CD1c-positive myeloid dendritic cell (primary cell): ENCODE results near the gene METTL25.

Source experiments
- DNase-seq: peaks from one replicate; pipeline ENCODE4 v3.0.0-alpha.2; 2016; ENCODE audit errors: extremely low spot score

METTL25 gene

GRCh38 chr12:82468563-82468962, 110.2 kb downstream of the METTL25 start:
- no peak for DNase-seq

GRCh38 chr12:82470906-82471512, 112.7 kb downstream of the METTL25 start:
- DNase-seq: no peak

GRCh38 chr12:82473111-82473754, 114.9 kb downstream of the METTL25 start:
- no peak for DNase-seq

GRCh38 chr12:82474181-82474797, 116.0 kb downstream of the METTL25 start:
- no peak for DNase-seq

- no peak for DNase-seq
Observed at GRCh38 chr12:82474798-82475184, 116.5 kb downstream of the METTL25 start.

GRCh38 chr12:82475211-82475610, 116.9 kb downstream of the METTL25 start:
- DNase-seq: no peak

- DNase-seq: no peak
Observed at GRCh38 chr12:82476511-82476910, 118.2 kb downstream of the METTL25 start.

GRCh38 chr12:82479511-82479910, 121.2 kb downstream of the METTL25 start:
- DNase-seq: no peak

GRCh38 chr12:82480606-82481005, 122.3 kb downstream of the METTL25 start:
- no peak for DNase-seq

GRCh38 chr12:82481954-82482353, 123.6 kb downstream of the METTL25 start:
- DNase-seq: no peak

- no peak for DNase-seq
Observed at GRCh38 chr12:82486524-82487235, 128.4 kb downstream of the METTL25 start.

GRCh38 chr12:82504409-82504808, 146.1 kb downstream of the METTL25 start:
- no peak for DNase-seq

- no peak for DNase-seq
Observed at GRCh38 chr12:82505150-82505549, 146.8 kb downstream of the METTL25 start.

GRCh38 chr12:82507686-82508085, 149.4 kb downstream of the METTL25 start:
- DNase-seq: no peak

- no peak for DNase-seq
Observed at GRCh38 chr12:82510386-82510785, 152.1 kb downstream of the METTL25 start.

- no peak for DNase-seq
Observed at GRCh38 chr12:82514880-82515279, 156.6 kb downstream of the METTL25 start.

- no peak for DNase-seq
Observed at GRCh38 chr12:82515652-82516051, 157.3 kb downstream of the METTL25 start.

- no peak for DNase-seq
Observed at GRCh38 chr12:82517027-82517426, 158.7 kb downstream of the METTL25 start.

- DNase-seq: no peak
Observed at GRCh38 chr12:82517808-82518207, 159.5 kb downstream of the METTL25 start.

GRCh38 chr12:82519510-82519909, 161.2 kb downstream of the METTL25 start:
- DNase-seq: no peak

- DNase-seq: no peak
Observed at GRCh38 chr12:82522285-82522684, 164.0 kb downstream of the METTL25 start.

GRCh38 chr12:82522762-82523161, 164.4 kb downstream of the METTL25 start:
- no peak for DNase-seq

GRCh38 chr12:82523996-82524395, 165.7 kb downstream of the METTL25 start:
- no peak for DNase-seq
